Cardiac fibroblast (primary cell): ENCODE measurements around the gene LHPP.

Experiments used
- DNase-seq, 2 donors: peaks; one replicate each; pipeline versions ENCODE4 v3.0.0 to v3.0.0-alpha.2; 2010; ENCODE audit warnings: low read depth in 2 of 2
- H3K4me3 ChIP-seq, 2 donors: replicated peaks in 1 of 2; 1 replicate in 1 of 2; 2 replicates in 1 of 2; pipeline ENCODE4 v1.5.1; 2011; ENCODE audit warnings: low read depth in 2 of 2, low read length in 2 of 2, mild to moderate bottlenecking in 2 of 2, moderate library complexity in 1 of 2
- CTCF ChIP-seq: IDR thresholded peaks from one replicate; pipeline ENCODE4 v1.5.1; 2011; ENCODE audit warnings: low read depth, mild to moderate bottlenecking, low read length, inconsistent platforms

LHPP gene

GRCh38 chr10:124461642-124462347 is at the start of gene LHPP:
TSS of gene LHPP (plus strand) at chr10:124461823. CDS start at chr10:124461863, 40 bp downstream.
- TF ChIP-seq CTCF: no peak
- DNase-seq: peak; percentile 76 to 79
- peak within 1 kb of the TSS; percentile 74 to 80 for H3K4me3 ChIP-seq

- no peak for TF ChIP-seq CTCF
- no peak overlapping the region for H3K4me3 ChIP-seq
- DNase-seq: peak; percentile 18 to 86
Observed at GRCh38 chr10:124414076-124414475, 47.5 kb upstream of the LHPP start.

GRCh38 chr10:124415210-124415609 is 46.4 kb upstream of the LHPP start:
- no peak overlapping the region for H3K4me3 ChIP-seq
- no peak for DNase-seq
- TF ChIP-seq CTCF: no peak

- DNase-seq: peak; percentile 69 to 76
- H3K4me3 ChIP-seq: no peak overlapping the region
- TF ChIP-seq CTCF: no peak
Observed at GRCh38 chr10:124416733-124417132, 44.9 kb upstream of the LHPP start.

GRCh38 chr10:124417895-124418725 is 43.5 kb upstream of the LHPP start:
- DNase-seq: peak; percentile 62 to 72
- TF ChIP-seq CTCF: no peak
- H3K4me3 ChIP-seq: peak overlapping the region; percentile 75 to 82

- H3K4me3 ChIP-seq: peak within 1 kb of the TSS; percentile 75 to 82
- TF ChIP-seq CTCF: no peak
- DNase-seq: peak; percentile 95
Observed at GRCh38 chr10:124418726-124419501, 42.7 kb upstream of the LHPP start, which contains the start of gene OAT. TSS of gene OAT (minus strand) at chr10:124418923. CDS start at chr10:124412171, 6,752 bp downstream.
